Naive B cell (primary cell): Measurements from ENCODE around the gene GUCD1. TPM values are rescaled to one million over a fixed set of nuclear protein-coding genes. Genes with fewer than 3 reads are reported as not detected.
A peak's percentile ranks its signal among the peaks of the same experiment; 100 is the strongest.
"Not testable (repeated sequence)": the region's sequence is repeated elsewhere in the genome, so short reads cannot be mapped to it uniquely, and the experiment has no call there.

ENCODE experiments used
- ATAC-seq, 2 donors: fragments of 150-1000 bp; cut with Tn5 transposase; 2 replicates each; pipeline ENCODE4 v1.10.0; 2021; ENCODE audit warnings: low read depth in 2 of 2, mild to moderate bottlenecking in 2 of 2, moderate library complexity in 2 of 2
- DNase-seq: peaks from one replicate; pipeline ENCODE4 v3.0.0; 2022
- H3K27ac Mint-ChIP-seq, 6 donors: one replicate each; pipeline ENCODE4 v1.8.0; 2020 to 2022; ENCODE audit warnings: mild to moderate bottlenecking in 6 of 6, mixed read lengths in 6 of 6, moderate library complexity in 5 of 6, inconsistent platforms in 2 of 6
- H3K27me3 Mint-ChIP-seq, 3 donors: one replicate each; pipeline ENCODE4 v1.8.0; 2021 to 2022; ENCODE audit warnings: mixed read lengths in 3 of 3, mild to moderate bottlenecking in 1 of 3
- H3K36me3 Mint-ChIP-seq, 2 donors: one replicate each; pipeline ENCODE4 v1.8.0; 2020 to 2022; ENCODE audit warnings: mixed read lengths in 2 of 2, inconsistent platforms in 1 of 2, mild to moderate bottlenecking in 1 of 2
- H3K4me1 Mint-ChIP-seq, 3 donors: one replicate each; pipeline ENCODE4 v1.8.0; 2020 to 2022; ENCODE audit warnings: mixed read lengths in 3 of 3, inconsistent platforms in 1 of 3, mild to moderate bottlenecking in 1 of 3, moderate library complexity in 1 of 3
- H3K4me3 Mint-ChIP-seq, 8 donors: one replicate each; pipeline ENCODE4 v1.8.0; 2020 to 2022; ENCODE audit warnings: mild to moderate bottlenecking in 8 of 8, mixed read lengths in 8 of 8, moderate library complexity in 8 of 8, inconsistent platforms in 2 of 8
- H3K9me3 Mint-ChIP-seq, 7 donors: one replicate each; pipeline ENCODE4 v1.8.0; 2020 to 2022; ENCODE audit warnings: mixed read lengths in 7 of 7, mild to moderate bottlenecking in 5 of 7, inconsistent platforms in 2 of 7, moderate library complexity in 1 of 7
- polyA plus RNA-seq, 6 donors: library from polyadenylated mRNA; unstranded; fragments of 300-500 nt; fragmentation: Illumina TruSeq; gene quantifications; one replicate each; pipeline ENCODE4 v1.2.3, GENCODE V29; 2021; ENCODE audit warnings: low read depth in 6 of 6

GUCD1 gene
- polyA plus RNA-seq, 6 donors from 2014 or later: 374 to 564 (median 422) TPM

DNA sequence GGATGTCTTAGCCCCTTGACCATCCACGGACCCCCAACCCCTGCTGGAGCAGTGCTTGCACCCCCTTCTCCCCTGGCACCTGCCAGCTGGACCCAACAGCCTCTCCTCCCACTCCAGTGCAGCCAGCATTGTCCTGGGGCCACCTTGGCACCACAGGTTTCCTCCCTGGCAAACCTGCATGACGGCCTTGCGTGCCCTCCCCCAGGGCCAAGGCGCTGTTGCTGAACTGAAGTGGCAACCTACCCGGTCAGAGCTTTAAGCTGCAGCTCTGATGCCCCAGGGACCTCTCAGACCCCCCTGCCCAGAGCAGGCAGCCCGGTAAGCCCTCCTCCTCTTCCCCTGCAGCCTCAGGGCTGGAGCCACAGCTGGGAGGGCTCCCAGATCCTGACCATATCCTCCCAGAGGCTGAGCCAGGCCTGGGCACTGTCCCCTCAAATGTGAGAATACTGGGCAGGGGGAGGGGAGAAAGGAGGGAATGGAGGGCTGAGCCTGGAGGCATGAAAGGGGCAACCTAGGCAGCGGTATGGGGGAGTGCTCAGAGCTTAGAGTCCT, 39.7 kb upstream of the GUCD1 start:
- no peak overlapping the region for H3K27ac Mint-ChIP-seq
- peaks cover 0 to 1% (median 0%) of the 10 kb centered on the region in 7 donors for H3K9me3 Mint-ChIP-seq
- no peaks in the 10 kb centered on the region for H3K36me3 Mint-ChIP-seq
- H3K4me3 Mint-ChIP-seq: peak overlapping the region in 2 of 8 donors; percentile 25 to 81
- peaks cover 0 to 32% (median 5%) of the 10 kb centered on the region in 3 donors for H3K27me3 Mint-ChIP-seq
- ATAC-seq: no peak
- peaks cover 6 to 8% (median 7%) of the 10 kb centered on the region in 3 donors for H3K4me1 Mint-ChIP-seq
- no peak for DNase-seq

DNA sequence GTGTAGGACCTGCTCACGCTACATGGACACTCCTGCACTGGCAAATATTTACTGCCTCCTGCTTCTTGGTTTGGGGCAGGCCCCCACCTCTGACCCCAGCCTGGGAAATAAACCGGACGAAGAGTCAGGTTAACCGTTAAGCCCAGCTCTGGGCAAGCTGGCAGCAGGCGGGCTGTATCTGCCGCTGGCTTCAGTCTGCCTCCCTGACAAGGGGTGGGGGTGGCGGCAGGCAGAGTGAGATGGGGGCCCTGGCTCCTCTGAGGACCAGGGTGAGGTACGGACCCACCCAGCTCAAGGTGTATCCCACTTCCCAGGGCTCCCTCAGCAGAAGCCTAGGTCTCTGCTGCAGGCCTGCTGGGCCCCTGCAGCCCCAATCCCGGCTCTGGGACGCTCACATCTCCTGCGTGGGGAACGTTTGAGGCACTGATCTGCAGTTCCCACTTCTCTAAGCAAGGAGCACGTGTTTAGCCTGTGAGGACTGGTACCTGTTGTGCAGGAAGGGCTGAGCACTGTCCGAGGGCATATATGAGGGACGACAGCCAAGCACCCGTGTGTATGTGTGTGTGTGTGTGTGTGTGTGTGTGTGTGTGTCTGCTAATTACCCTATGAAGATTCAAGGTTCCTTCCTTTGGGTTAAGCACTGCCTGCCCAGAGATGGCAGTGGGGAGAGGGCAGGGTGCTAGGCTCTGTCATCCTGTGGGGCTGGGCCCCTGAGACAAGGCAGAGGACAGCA, 39.1 kb upstream of the GUCD1 start:
- Mint-ChIP-seq H3K27me3 (peaks cover 0 to 32% (median 5%) of the 10 kb centered on the region in 3 donors), H3K9me3 (no peaks in the 10 kb centered on the region), H3K36me3 (no peaks in the 10 kb centered on the region), H3K27ac (no peak overlapping the region), H3K4me1 (peaks cover 6 to 7% (median 6%) of the 10 kb centered on the region in 3 donors), H3K4me3 (peak overlapping the region in 5 of 8 donors; percentile 9 to 81 (median 16))
- ATAC-seq (no peak), DNase-seq (no peak)

DNA sequence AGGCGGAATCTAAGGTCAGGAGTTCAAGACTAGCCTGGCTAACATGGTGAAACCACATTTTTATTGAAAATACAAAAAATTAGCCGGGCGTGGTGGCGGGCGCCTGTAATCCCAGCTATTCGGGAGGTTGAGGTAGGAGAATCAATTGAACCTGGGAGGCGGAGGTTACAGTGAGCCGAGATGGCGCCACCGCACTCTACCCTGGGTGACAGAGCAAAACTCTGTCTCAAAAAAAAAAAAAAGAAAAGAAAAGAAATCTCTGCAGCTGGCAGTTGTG, 38.6 kb upstream of the GUCD1 start:
- not testable (repeated sequence) for H3K9me3 Mint-ChIP-seq, H3K4me1 Mint-ChIP-seq, DNase-seq, ATAC-seq, H3K36me3 Mint-ChIP-seq
- peak overlapping the region in 1 of 6 donors; percentile 32 for H3K27ac Mint-ChIP-seq
- peak overlapping the region; percentile 15 to 84 (median 74) for H3K4me3 Mint-ChIP-seq
- peaks cover 0 to 32% (median 5%) of the 10 kb centered on the region in 3 donors for H3K27me3 Mint-ChIP-seq

DNA sequence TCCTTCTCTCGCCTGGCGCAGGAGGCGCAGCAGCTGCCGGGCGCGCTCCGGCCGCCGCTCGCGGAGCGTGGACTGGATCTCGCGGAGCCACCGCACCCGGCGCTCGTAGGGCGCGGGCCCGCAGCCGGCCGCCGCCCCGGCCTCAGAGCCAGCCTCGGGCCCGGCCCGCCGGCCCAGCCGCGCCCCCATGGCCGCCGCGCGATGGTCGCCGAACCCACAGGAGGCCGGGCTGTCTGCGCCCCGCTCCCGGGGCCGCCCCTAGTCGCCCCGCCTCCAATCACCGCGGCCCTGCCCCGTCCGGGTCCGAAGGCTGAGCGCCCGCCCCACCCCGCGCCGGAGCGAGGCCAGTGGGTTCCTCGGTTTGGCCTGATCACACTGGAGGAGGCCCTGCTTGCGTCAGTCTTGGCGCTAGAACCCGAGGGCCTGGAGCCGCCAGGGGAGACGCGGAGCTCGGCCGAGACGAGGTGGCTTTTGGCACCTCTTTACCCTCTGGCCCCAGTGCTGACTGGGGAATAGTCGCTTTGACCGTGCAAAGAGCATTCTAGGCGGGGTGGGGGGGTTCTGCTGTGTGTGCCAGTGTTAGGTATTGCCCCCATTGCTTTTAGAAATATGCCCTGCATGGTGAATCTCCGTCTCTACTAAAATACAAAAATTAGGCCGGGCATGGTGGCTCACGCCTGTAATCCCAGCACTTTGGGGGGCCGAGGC, 38.1 kb upstream of the GUCD1 start, which contains the start of gene LRRC75B:
TSS of gene LRRC75B (minus strand) at position 223 of the 708 bp plus-strand sequence. CDS start at position 189, 34 bp downstream.
- Mint-ChIP-seq H3K4me1 (peaks cover 4 to 7% (median 6%) of the 10 kb centered on the region in 3 donors), H3K27me3 (peaks cover 0 to 32% (median 5%) of the 10 kb centered on the region in 3 donors), H3K36me3 (no peaks in the 10 kb centered on the region), H3K9me3 (no peaks in the 10 kb centered on the region), H3K4me3 (peak within 1 kb of the TSS; percentile 81 to 94 (median 88)), H3K27ac (peak within 1 kb of the TSS in 3 of 6 donors; percentile 38 to 76 (median 51))
- ATAC-seq: peak; percentile 58 to 63
- no peak for DNase-seq

DNA sequence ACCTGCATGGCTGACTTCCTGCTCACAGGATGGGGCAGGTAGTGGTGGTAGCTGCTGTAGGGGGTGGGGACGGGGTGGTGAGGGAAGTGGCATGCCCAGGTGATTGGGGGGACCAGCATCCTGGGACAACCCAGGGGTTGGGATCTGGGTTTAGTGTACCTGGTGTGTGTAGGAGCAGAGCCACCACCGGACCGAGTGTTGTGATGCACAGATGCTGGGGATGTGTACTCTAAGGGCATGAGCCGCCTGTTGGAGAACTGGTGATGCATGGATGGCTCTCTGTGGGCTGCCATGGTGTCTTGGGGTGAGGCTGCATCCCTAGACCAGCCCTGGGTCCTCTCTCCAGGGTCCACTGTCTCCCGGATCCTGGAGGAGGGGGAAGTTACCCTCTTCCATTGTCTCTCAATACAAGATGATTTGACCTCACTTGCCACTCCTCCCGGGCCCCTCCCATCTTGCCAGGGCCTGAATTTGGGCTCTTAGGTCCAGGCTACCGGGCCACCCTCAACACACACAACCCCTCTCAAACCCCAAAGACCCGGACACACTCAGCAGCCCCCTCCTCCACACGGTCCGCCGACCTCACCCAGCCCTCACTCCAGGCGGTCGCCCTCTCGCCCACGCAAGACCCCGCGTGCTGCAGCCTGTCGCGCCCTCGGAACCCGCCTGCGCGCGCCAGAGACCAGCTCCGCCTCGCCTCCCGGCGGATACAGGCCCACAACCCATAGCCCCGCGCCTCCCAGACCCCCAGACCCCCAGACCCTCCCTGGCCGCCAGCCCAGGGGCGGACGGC, 37.3 kb upstream of the GUCD1 start:
- Mint-ChIP-seq H3K9me3 (no peaks in the 10 kb centered on the region), H3K4me3 (peak overlapping the region; percentile 81 to 94 (median 88)), H3K27me3 (peaks cover 0 to 32% (median 5%) of the 10 kb centered on the region in 3 donors), H3K27ac (peak overlapping the region in 2 of 6 donors; percentile 51 to 76), H3K36me3 (no peaks in the 10 kb centered on the region), H3K4me1 (peaks cover 4 to 7% (median 6%) of the 10 kb centered on the region in 3 donors)
- DNase-seq (no peak), ATAC-seq (peak in 1 of 2 donors; percentile 16)

DNA sequence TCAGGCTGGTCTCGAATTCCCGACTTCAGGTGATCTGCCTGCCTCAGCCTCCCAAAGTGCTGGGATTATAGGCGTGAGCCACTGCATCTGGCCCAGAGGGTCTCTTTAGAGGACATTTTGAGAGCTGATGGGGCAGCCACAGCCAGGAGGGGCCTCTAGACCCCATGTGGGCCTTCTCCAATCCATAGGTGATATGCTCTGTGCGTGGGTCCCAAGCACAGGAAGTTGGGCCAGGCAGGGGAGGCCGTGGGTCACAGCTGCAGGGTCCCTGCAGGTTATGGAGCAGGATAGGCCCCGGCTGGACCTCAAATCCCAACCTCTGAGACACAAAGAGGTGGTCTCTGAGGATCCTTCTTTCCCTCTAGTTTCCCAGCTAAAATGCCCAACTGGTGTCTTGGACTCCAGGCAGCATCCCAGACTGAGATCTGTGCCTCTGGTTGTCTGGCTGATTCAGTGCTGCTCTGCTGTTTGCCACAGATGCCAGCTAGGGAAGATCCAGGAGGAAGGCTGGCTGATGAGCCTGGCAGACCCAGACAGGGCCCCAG, 36.4 kb upstream of the GUCD1 start:
- Mint-ChIP-seq H3K36me3 (no peaks in the 10 kb centered on the region), H3K4me3 (peak overlapping the region in 3 of 8 donors; percentile 19 to 94 (median 81)), H3K9me3 (no peaks in the 10 kb centered on the region), H3K27me3 (peaks cover 0 to 32% (median 5%) of the 10 kb centered on the region in 3 donors), H3K27ac (no peak overlapping the region), H3K4me1 (peaks cover 4 to 7% (median 6%) of the 10 kb centered on the region in 3 donors)
- ATAC-seq: no peak
- DNase-seq: no peak

DNA sequence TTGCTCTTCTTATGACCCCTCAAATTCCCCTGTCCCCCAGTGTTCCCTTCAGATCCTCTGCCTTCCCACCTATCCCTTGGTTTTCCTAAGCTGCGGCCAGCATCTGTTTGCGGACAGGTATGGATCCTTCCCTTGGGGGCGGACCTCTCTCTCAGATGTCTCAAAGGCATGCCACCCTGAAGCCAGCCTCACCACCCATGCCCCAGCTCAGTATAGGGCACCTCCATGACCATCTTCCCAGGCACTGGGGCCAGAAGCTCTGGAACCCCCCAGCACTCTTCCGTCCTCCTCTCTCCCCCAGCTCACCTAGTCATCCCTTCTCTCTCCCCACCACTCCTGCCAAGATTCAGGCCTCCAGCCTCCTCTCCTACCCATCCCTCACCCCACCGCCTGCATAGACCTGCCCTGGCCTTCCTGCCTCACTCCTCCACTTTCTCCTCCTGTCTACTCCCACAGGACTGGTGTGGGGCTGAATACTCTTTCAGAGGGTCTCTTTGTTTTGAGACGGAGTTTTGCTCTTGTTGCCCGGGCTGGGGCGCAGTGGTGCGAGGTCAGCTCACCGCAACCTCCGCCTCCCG, 35.7 kb upstream of the GUCD1 start:
- Mint-ChIP-seq H3K36me3 (no peaks in the 10 kb centered on the region), H3K9me3 (no peaks in the 10 kb centered on the region), H3K4me3 (peak overlapping the region in 1 of 8 donors; percentile 22), H3K4me1 (peaks cover 4 to 7% (median 6%) of the 10 kb centered on the region in 3 donors), H3K27me3 (peaks cover 0 to 29% (median 5%) of the 10 kb centered on the region in 3 donors), H3K27ac (peak overlapping the region in 1 of 6 donors; percentile 31)
- DNase-seq (no peak), ATAC-seq (no peak)

DNA sequence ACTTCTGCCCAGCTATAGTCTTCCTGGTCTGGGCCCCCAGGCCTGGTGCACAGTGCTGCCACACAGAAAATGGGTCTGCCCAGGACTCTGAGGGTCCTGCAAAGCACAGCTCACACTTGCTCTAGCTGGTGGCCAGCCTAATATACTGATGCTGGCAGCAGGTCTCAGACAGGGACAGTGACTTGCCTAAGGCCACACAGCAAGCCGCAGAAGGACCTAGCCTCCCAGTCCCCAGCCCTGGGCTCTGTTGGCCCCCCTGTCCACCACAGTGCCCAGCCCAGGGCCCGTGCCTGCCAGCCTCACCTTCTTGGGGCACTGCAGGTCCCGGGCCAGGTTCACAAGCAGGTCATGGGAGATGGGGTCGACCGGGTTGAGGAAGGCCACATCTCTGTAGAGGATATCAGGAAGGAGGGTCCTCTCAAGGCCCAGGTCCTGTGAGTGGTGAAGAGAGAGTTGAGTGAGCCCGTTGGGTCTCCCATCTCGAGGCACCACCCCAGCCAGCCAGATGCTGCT, 34.6 kb upstream of the GUCD1 start:
- ATAC-seq: no peak
- no peak overlapping the region for H3K4me3 Mint-ChIP-seq
- DNase-seq: no peak
- H3K9me3 Mint-ChIP-seq: no peaks in the 10 kb centered on the region
- H3K27ac Mint-ChIP-seq: no peak overlapping the region
- no peaks in the 10 kb centered on the region for H3K36me3 Mint-ChIP-seq
- peaks cover 4 to 7% (median 6%) of the 10 kb centered on the region in 3 donors for H3K4me1 Mint-ChIP-seq
- peaks cover 0 to 22% (median 5%) of the 10 kb centered on the region in 3 donors for H3K27me3 Mint-ChIP-seq

DNA sequence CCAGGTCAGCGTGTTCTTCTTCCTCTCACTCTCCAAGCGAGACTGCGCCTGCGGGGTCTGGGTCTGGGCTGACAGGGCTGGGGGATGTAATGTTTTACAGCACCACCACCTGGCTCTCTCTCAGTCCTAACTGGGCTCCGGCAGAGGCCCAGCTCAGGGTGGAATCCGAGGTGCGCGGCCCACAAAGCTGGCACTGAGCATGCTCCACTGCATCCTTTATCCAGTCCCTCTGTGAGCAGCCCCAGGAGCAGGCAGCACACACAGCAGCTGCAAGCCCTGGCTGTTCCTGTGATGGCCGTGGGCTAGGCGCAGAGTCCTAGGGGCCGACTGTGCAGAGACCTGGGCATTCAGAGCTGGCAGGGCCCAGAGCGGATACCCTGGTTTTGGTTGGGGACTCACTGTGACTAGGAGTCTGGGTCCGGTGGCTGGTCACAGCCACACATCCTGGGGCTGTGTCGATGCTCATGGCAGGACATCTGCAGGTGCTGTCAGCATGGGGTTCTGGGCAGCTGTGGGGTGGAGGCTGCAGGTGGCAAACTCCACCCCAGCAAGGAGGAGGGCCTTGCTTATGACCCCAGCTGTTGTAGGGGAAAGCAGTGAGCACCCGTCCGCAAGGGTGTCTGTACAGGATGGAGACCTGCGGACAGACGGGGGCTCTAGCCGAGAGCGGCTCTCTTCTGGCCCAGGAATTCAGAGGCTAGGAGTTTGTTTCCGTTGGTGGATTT, 34.0 kb upstream of the GUCD1 start:
- Mint-ChIP-seq H3K9me3 (no peaks in the 10 kb centered on the region), H3K27ac (no peak overlapping the region), H3K27me3 (peaks cover 0 to 22% (median 5%) of the 10 kb centered on the region in 3 donors), H3K4me3 (no peak overlapping the region), H3K36me3 (no peaks in the 10 kb centered on the region), H3K4me1 (peaks cover 4 to 7% (median 6%) of the 10 kb centered on the region in 3 donors)
- no peak for ATAC-seq
- no peak for DNase-seq

DNA sequence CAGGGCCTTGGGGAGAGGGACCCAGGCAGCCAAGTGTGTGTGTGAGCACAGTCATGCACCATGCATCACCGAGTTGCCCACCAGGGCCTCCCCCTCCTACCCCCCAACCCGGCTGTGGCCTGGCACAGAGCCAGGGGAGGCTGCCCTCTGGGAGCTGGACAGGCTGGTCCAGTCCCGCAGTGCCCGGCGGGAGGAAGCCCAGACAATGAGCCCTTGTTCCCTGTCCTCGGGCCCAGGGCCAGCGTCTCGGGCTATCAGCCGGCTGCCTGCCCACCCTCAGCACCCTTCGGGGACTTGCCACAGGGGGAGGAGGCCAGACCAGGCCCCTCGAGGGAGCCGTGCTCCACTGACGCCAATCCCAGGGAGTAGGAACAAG, 33.4 kb upstream of the GUCD1 start:
- Mint-ChIP-seq H3K4me1 (peaks cover 4 to 7% (median 6%) of the 10 kb centered on the region in 3 donors), H3K27me3 (peaks cover 0 to 22% (median 5%) of the 10 kb centered on the region in 3 donors), H3K9me3 (no peaks in the 10 kb centered on the region), H3K4me3 (no peak overlapping the region), H3K27ac (no peak overlapping the region), H3K36me3 (no peaks in the 10 kb centered on the region)
- no peak for DNase-seq
- ATAC-seq: no peak

DNA sequence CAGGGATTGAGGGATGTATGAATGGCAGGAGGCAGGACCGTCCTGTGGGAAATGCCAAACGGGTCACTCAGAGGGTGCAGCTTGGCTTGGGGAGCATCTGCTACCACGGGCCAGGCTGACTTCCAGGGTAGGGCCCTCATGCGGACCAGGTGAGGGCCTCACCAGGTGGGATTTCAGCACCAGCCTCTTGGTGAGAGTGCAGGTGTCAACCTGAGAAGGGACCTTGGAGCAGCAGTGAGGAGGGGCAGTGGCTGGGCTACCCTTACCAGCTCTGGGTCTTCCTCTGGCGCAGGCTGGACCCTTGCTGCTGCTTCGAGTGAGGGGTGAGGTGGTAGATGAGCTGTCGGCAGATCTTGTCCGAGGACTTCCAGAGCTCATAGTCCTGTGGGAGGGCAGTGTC, 33.0 kb upstream of the GUCD1 start:
- Mint-ChIP-seq H3K9me3 (no peaks in the 10 kb centered on the region), H3K27ac (peak overlapping the region in 1 of 6 donors; percentile 49), H3K36me3 (no peaks in the 10 kb centered on the region), H3K4me3 (no peak overlapping the region), H3K27me3 (peaks cover 0 to 22% (median 5%) of the 10 kb centered on the region in 3 donors), H3K4me1 (peaks cover 4 to 7% (median 6%) of the 10 kb centered on the region in 3 donors)
- DNase-seq: no peak
- no peak for ATAC-seq

DNA sequence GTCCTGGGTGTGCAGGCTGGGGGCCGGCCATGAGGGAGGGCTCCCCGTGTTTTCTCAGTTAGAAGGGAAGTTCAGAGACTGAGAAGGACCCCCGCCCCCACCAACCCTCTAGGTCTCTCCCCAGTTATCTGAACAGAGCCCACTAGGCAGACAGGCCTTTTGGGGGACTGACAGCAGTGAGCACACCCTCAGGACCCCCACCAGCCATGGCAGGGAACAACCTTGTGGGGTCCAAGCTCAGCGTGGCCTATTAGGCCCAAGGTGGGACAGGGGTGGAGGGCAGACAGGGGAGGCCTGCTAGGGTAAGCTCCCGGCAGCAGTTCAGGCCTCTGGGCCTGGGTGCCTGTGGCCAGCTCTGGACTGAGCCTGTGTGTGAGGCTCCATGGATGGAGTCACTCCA, 32.3 kb upstream of the GUCD1 start:
- no peaks in the 10 kb centered on the region for H3K36me3 Mint-ChIP-seq
- H3K4me1 Mint-ChIP-seq: peaks cover 2 to 5% (median 2%) of the 10 kb centered on the region in 3 donors
- peaks cover 0 to 19% (median 3%) of the 10 kb centered on the region in 3 donors for H3K27me3 Mint-ChIP-seq
- no peak for ATAC-seq
- H3K27ac Mint-ChIP-seq: peak overlapping the region in 1 of 6 donors; percentile 27
- H3K9me3 Mint-ChIP-seq: no peaks in the 10 kb centered on the region
- no peak overlapping the region for H3K4me3 Mint-ChIP-seq
- no peak for DNase-seq
